ENCODE results near the gene YIPF1. TPM values are rescaled to one million over a fixed set of nuclear protein-coding genes. Genes with fewer than 3 reads are reported as not detected.
"Not testable (repeated sequence)": the region's sequence is repeated elsewhere in the genome, so short reads cannot be mapped to it uniquely, and the experiment has no call there.

YIPF1 gene
- total RNA-seq, 4 donors from 2014 or later: 14.1 to 27.1 (median 17.6) TPM

DNA sequence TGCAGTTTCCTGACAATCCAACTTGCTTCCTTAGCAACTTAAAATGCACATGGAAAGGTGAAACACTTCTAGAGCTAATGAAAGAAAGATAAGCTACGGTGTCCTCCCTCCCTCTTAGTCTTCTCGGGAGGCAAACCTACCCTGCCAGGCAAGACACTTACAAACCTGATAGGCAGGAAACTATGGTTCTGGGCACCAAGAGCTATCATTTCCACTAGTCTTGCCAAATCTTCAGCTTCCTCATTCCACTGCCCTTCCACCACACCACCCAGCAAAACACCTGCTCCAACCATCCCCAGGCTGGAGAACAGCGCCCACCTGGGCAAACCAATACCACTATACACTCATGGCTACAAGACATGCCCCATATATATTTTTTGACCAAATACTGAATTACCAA, 66.7 kb downstream of the YIPF1 start:
- H3K4me1 ChIP-seq: no peaks in the 10 kb centered on the region
- no peak for TF ChIP-seq POLR2AphosphoS5 (IDR thresholded peaks at IDR 0.05)
- TF ChIP-seq EP300 (IDR thresholded peaks at IDR 0.05): no peak
- TF ChIP-seq POLR2A (IDR thresholded peaks at IDR 0.05): no peak
- TF ChIP-seq, protein P1, sequence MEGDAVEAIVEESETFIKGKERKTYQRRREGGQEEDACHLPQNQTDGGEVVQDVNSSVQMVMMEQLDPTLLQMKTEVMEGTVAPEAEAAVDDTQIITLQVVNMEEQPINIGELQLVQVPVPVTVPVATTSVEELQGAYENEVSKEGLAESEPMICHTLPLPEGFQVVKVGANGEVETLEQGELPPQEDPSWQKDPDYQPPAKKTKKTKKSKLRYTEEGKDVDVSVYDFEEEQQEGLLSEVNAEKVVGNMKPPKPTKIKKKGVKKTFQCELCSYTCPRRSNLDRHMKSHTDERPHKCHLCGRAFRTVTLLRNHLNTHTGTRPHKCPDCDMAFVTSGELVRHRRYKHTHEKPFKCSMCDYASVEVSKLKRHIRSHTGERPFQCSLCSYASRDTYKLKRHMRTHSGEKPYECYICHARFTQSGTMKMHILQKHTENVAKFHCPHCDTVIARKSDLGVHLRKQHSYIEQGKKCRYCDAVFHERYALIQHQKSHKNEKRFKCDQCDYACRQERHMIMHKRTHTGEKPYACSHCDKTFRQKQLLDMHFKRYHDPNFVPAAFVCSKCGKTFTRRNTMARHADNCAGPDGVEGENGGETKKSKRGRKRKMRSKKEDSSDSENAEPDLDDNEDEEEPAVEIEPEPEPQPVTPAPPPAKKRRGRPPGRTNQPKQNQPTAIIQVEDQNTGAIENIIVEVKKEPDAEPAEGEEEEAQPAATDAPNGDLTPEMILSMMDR (IDR thresholded peaks at IDR 0.05): no peak
- no peaks in the 10 kb centered on the region for H3K9me3 ChIP-seq
- H3K36me3 ChIP-seq: peaks cover 0 to 72% of the 10 kb centered on the region in 2 donors
- no peak overlapping the region for H3K4me3 ChIP-seq
- ATAC-seq: no peak
- 80% methylated on average over 2 to 3 of the region's 3 CpGs for WGBS, 2 donors (ENCODE audit: low coverage in 1 of 2)
- H3K27me3 ChIP-seq: no peaks in the 10 kb centered on the region
- no peak overlapping the region for H3K27ac ChIP-seq

DNA sequence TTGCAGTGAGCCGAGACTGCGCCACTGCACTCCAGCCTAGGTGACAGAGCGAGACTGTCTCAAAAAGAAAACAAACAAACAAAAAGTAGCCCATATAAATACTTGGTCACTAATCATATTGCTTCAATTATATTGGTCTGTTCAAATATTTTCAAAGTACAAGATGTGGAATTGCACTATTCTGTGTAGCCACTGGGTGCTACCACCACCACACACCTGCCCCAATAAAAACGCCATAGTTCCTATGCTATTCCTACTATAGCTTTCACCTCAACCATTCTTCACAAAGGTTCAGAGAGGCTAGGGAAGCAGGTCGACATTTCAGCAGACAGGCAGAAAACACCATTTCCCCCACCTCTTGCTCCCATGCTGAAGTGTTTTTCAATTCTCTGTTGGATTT, 68.2 kb downstream of the YIPF1 start:
- Histone ChIP-seq H3K4me3 (no peak overlapping the region), H3K27ac (no peak overlapping the region), H3K4me1 (no peaks in the 10 kb centered on the region), H3K36me3 (peaks cover 0 to 72% of the 10 kb centered on the region in 2 donors), H3K9me3 (no peaks in the 10 kb centered on the region), H3K27me3 (no peaks in the 10 kb centered on the region)
- ATAC-seq: no peak
- WGBS, 2 donors (ENCODE audit: low coverage in 1 of 2): 93 to 98% methylated on average over 3 to 5 of the region's 5 CpGs
- TF ChIP-seq, protein P1 (IDR thresholded peaks at IDR 0.05): no peak
- no peak for TF ChIP-seq EP300 (IDR thresholded peaks at IDR 0.05)
- no peak for TF ChIP-seq POLR2AphosphoS5 (IDR thresholded peaks at IDR 0.05)
- no peak for TF ChIP-seq POLR2A (IDR thresholded peaks at IDR 0.05)

DNA sequence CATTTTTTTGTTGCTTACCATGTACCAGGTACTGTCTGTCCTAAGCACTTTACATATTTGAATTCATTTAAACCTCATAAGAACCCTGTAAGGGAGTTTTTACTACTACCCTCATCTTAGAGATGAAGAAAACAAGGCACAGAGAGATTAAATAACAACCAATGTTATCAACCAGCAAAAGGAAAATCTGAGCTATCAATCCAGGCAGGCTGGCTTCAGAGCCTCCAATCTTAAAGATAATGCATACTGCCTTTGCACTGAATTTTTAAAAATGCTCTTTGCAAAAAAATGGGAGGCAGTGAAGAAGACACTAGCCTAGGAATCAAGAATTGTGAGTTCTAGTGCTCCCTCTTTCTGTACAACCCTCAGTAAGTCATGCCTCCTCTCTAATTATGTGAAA, 70.2 kb downstream of the YIPF1 start:
- TF ChIP-seq POLR2A (IDR thresholded peaks at IDR 0.05): no peak
- TF ChIP-seq, protein P1 (IDR thresholded peaks at IDR 0.05): no peak
- no peak for TF ChIP-seq EP300 (IDR thresholded peaks at IDR 0.05)
- no peak for TF ChIP-seq POLR2AphosphoS5 (IDR thresholded peaks at IDR 0.05)
- ATAC-seq: no peak

DNA sequence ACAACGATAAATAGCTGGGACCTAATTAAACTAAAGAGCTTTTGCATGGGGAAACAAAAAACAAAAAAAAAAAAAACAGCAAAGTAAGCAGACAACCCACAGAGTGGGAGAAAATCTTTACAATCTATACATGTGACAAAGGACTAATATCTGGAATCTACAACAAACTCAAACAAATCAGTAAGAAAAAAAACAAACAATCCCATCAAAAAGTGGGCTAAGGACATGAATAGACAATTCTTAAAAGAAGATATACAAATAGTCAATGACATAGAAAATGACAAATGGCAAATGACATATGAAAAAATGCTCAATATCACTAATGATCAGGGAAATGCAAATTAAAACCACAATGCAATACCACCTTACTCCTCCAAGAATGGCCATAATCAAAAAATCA, 73.0 kb downstream of the YIPF1 start:
- not testable (repeated sequence) for H3K27me3 ChIP-seq, ATAC-seq, H3K4me3 ChIP-seq, H3K9me3 ChIP-seq, H3K27ac ChIP-seq, H3K4me1 ChIP-seq
- peaks cover 0 to 64% of the 10 kb centered on the region in 2 donors for H3K36me3 ChIP-seq
- WGBS, 2 donors (ENCODE audit: low coverage in 1 of 2): no CpG with 5 or more reads among the region's 1 CpG

More for the DNA sequence above, 70.2 kb downstream of the YIPF1 start:
- Histone ChIP-seq H3K27ac (no peak overlapping the region), H3K36me3 (peaks cover 0 to 58% of the 10 kb centered on the region in 2 donors), H3K9me3 (no peaks in the 10 kb centered on the region), H3K4me3 (no peak overlapping the region), H3K27me3 (no peaks in the 10 kb centered on the region), H3K4me1 (no peaks in the 10 kb centered on the region)

DNA sequence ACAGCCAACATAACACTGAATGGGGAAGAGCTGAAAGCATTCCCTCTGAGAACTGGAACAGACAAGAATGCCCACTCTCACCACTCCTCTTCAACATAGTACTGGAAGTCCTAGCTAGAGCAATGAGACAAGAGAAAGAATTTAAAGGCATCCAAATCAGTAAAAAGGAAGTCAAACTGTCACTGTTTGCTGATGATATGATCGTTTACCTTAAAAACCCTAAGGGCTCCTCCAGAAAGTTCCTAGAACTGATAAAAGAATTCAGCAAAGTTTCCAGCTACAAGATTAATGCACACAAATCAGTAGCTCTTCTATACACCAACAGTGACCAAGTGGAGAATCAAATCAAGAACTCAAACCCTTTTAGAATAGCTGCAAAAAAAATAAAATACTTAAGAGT, 74.1 kb downstream of the YIPF1 start:
- not testable (repeated sequence) for H3K27me3 ChIP-seq, H3K4me1 ChIP-seq, H3K4me3 ChIP-seq, H3K27ac ChIP-seq, ATAC-seq, H3K9me3 ChIP-seq
- WGBS, 2 donors (ENCODE audit: low coverage in 1 of 2): 88 to 100% methylated on average over 1 of the region's 1 CpG
- H3K36me3 ChIP-seq: peaks cover 0 to 66% of the 10 kb centered on the region in 2 donors

DNA sequence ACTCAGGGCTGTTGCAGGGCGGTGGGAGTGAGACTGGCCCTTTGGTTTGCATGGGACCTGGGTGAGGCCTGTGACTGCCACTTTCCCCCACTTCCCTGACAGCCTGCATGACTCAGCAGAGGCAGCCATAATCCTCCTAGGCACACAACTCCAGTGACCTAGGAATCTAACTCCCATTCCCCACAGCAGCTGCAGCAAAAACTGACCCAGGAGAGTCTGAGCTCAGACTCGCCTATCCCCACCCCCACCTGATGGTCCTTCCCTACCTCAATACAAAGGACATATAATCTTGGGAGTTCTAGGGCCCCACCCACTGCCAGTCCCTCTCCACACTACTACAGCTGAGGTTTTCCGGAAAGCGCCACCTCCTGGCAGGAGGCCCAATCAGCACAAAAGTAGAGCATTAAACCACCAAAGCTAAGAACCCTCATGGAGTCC, 78.2 kb downstream of the YIPF1 start:
- Histone ChIP-seq H3K4me1 (no peaks in the 10 kb centered on the region), H3K27ac (no peak overlapping the region), H3K27me3 (no peaks in the 10 kb centered on the region), H3K4me3 (no peak overlapping the region), H3K9me3 (no peaks in the 10 kb centered on the region), H3K36me3 (peaks cover 0 to 53% of the 10 kb centered on the region in 2 donors)
- no peak for ATAC-seq
- TF ChIP-seq POLR2A (IDR thresholded peaks at IDR 0.05) (no peak), POLR2AphosphoS5 (IDR thresholded peaks at IDR 0.05) (no peak), EP300 (IDR thresholded peaks at IDR 0.05) (no peak)
- TF ChIP-seq, protein P1 (IDR thresholded peaks at IDR 0.05): no peak
- 80 to 100% methylated on average over 1 to 2 of the region's 4 CpGs for WGBS, 2 donors (ENCODE audit: low coverage in 1 of 2)
